Measurements from ENCODE around the gene TMEM91. TPM values are rescaled to one million over a fixed set of nuclear protein-coding genes. Genes with fewer than 3 reads are reported as not detected.

TMEM91 gene
- total and polyA plus RNA-seq, 2 donors (not counting 3 experiments of a cell fraction or from before 2014, with no cell fraction given): 9.0 to 13.2 TPM

DNA sequence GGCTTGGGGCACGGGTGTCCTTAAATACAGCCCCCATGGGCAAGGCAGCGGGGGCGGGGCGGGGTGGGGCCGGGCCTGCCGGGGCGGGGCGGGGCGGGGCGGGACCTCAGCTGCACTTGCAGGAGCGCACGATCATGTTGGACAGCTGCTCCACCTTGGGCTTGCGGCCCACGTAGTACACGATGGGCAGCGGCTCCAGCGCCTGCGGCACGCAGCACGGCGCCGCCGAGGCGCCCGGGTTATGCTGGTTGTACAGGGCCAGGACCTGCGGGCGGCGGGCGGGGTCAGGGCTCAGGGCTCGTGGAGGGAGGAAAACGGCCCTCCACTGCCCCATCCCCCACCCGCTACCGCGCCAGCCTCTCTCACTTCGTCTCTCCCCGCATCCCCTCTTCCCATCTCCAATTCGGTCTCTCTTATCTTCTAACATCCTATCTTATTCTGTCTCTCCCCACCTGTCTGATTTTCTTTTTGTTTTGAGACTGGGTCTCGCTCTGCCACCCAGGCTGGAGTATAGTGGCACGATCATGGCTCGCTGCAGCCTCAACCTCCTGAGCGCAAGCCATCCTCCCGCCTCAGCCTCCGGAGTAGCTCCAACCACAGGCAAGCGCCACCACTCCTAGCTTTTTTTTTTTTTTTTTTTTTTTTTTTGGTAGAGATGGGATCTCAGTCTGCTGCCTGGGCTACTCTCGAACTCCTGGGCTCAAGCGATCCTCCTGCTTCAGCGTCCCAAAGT, 45.2 kb upstream of the TMEM91 start:
- intact Hi-C loops (cut with micrococcal nuclease) (no loop called here), dilution Hi-C loops (cut with MboI; ENCODE audit: extremely low pct_ligation_motif_present, low sequenced_read_pairs) (no loop called here)
- TF ChIP-seq POLR2A (IDR thresholded peaks at IDR 0.05; ENCODE audit: low read depth, low read length): no peak
- no peak for TF ChIP-seq POLR2AphosphoS5 (IDR thresholded peaks at IDR 0.05; ENCODE audit: insufficient read depth, low read depth, low read length)
- no peak for TF ChIP-seq MYC (IDR thresholded peaks at IDR 0.05; ENCODE audit: low read depth, low read length)
- TF ChIP-seq EZH2 (IDR thresholded peaks at IDR 0.05; ENCODE audit: borderline replicate concordance, low read depth, low read length, severe bottlenecking): no peak
- TF ChIP-seq GATA2 (IDR thresholded peaks at IDR 0.05; ENCODE audit: insufficient read depth, insufficient read length, low read depth, low read length): no peak
- no peak for TF ChIP-seq FOS (IDR thresholded peaks at IDR 0.05; ENCODE audit: borderline replicate concordance, insufficient read depth, low read length)
- TF ChIP-seq CTCF (IDR thresholded peaks at IDR 0.05; ENCODE audit: extremely low read depth in 1 of 2, insufficient read depth in 1 of 2, low read depth in 1 of 2, low read length in 2 of 2): no peak
- TF ChIP-seq, protein P1, sequence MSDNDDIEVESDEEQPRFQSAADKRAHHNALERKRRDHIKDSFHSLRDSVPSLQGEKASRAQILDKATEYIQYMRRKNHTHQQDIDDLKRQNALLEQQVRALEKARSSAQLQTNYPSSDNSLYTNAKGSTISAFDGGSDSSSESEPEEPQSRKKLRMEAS (IDR thresholded peaks at IDR 0.05; ENCODE audit: insufficient read depth, insufficient read length): no peak
- no peak for TF ChIP-seq JUN (IDR thresholded peaks at IDR 0.05; ENCODE audit: borderline replicate concordance, insufficient read depth, insufficient read length, low read depth)
- Histone ChIP-seq H3K27ac (ENCODE audit: insufficient read depth, low read depth, low read length) (no peak overlapping the region), H3K27me3 (ENCODE audit: control insufficient read depth in 2 of 2, insufficient read depth in 2 of 2, low read length in 2 of 2) (no peaks in the 10 kb centered on the region), H3K9ac (replicated peaks; ENCODE audit: extremely low read depth, insufficient read depth, low read length) (no peak overlapping the region), H3K9me1 (replicated peaks; ENCODE audit: control insufficient read depth, extremely low read depth, insufficient read depth, low read length) (no peaks in the 10 kb centered on the region), H3K9me3 (replicated peaks; ENCODE audit: control insufficient read depth, insufficient read depth, low read length) (no peaks in the 10 kb centered on the region), H3K36me3 (ENCODE audit: control insufficient read depth in 2 of 2, extremely low read depth in 1 of 2, insufficient read depth in 2 of 2, low read length in 2 of 2) (peaks cover 19 to 42% of the 10 kb centered on the region in 2 experiments), H3K4me2 (ENCODE audit: insufficient read depth, low read length) (no peak overlapping the region), H2AFZ (ENCODE audit: low read depth, low read length) (no peak overlapping the region), H3K4me1 (ENCODE audit: control insufficient read depth, extremely low read depth, insufficient read depth, low read length) (peaks cover 36% of the 10 kb centered on the region), H4K20me1 (replicated peaks; ENCODE audit: control insufficient read depth, extremely low read depth, insufficient read depth, low read length) (no peaks in the 10 kb centered on the region), H3K79me2 (ENCODE audit: control insufficient read depth, insufficient read depth, low read length) (peaks cover 25% of the 10 kb centered on the region), H3K4me3 (replicated peaks in 1 of 3; ENCODE audit: insufficient read depth in 1 of 3, low read depth in 1 of 3, low read length in 3 of 3) (no peak overlapping the region)
- no peak for FAIRE-seq
- CTCF ChIA-PET: interaction anchor here (1.0 kb wide), 2 partner anchors 22 to 127 kb away, joined by 4 read pairs; no protein-coding TSS in a partner anchor
- POLR2A ChIA-PET: no interaction called here
- no TSS peak for BruUV-seq (replicated peaks)
- no peak for DNase-seq (ENCODE audit: low read depth, low spot score)
